H1 (cell line): ENCODE measurements around the gene RBMS1. TPM values are rescaled to one million over a fixed set of nuclear protein-coding genes. Genes with fewer than 3 reads are reported as not detected.

Experiments
- GABPA ChIP-seq: IDR thresholded peaks from 2 replicates; pipeline ENCODE4 v1.6.1; 2011; ENCODE audit warnings: mild to moderate bottlenecking, low read length, moderate library complexity, borderline replicate concordance; ENCODE audit not compliant: insufficient read depth
- KDM5A ChIP-seq: fragments of 200-600 bp; IDR thresholded peaks from 2 replicates; pipeline ENCODE4 v1.7.1; 2012; ENCODE audit warnings: mild to moderate bottlenecking, low read length, inconsistent platforms, mixed read lengths
- SIRT6 ChIP-seq: IDR thresholded peaks from one replicate; pipeline ENCODE4 v1.7.1; 2012; ENCODE audit warnings: low read length, inconsistent platforms
- polyA plus RNA-seq, 7 experiments: library from polyadenylated mRNA; depleted of rRNA in 3 of 7; stranded (reverse) in 5 of 7; unstranded in 2 of 7; fragments of >200 nt in 5 of 7; fragments of 200-250 nt in 2 of 7; gene quantifications; 1 replicate in 5 of 7; 2 replicates in 1 of 7; 4 replicates in 1 of 7; pipeline versions ENCODE4 v1.2.1 to v1.2.3, GENCODE V29; 2011 to 2013; ENCODE audit warnings: missing spikeins in 2 of 7, mixed read lengths in 2 of 7
- total RNA-seq: library from RNA; stranded (reverse); fragmentation: NEBNext Ultra II Directional; extraction: Animal tissue kit (Norgen Biotek cat#: 25700); gene quantifications from 2 replicates; pipeline ENCODE4 v1.2.1, GENCODE V29; 2021

Gene RBMS1
- total and polyA plus RNA-seq, 2 of the 8 experiments (the other 6 are each of a cell fraction or from before 2014, with no cell fraction given): 53.7 to 60.0 TPM

GRCh38 chr2:160534996-160535395 is 41.4 kb upstream of the RBMS1 start (continued):
- no peak for TF ChIP-seq SIRT6
- no peak for TF ChIP-seq KDM5A
- no peak for TF ChIP-seq GABPA
- TF ChIP-seq, all 59 proteins: peak for 0
